Lower lobe of right lung (tissue), 2 donors: Measurements from ENCODE around the gene CPNE2. TPM values are rescaled to one million over a fixed set of nuclear protein-coding genes. Genes with fewer than 3 reads are reported as not detected.
A peak's percentile ranks its signal among the peaks of the same experiment; 100 is the strongest.

Source experiments
- ATAC-seq, 2 donors: fragments of 200-7000 bp; cut with Tn5 transposase; one replicate each; pipeline ENCODE4 v1.9.1; 2020 to 2022; ENCODE audit warnings: mild to moderate bottlenecking in 2 of 2, moderate library complexity in 2 of 2
- DNase-seq: peaks from one replicate; pipeline ENCODE4 v3.0.0-alpha.2; 2020
- H3K27ac ChIP-seq: fragments of 200-600 bp; one replicate; pipeline ENCODE4 v1.8.0; 2022
- H3K27me3 ChIP-seq: fragments of 200-600 bp; one replicate; pipeline ENCODE4 v1.8.0; 2022; ENCODE audit warnings: low read depth
- H3K36me3 ChIP-seq: fragments of 200-600 bp; one replicate; pipeline ENCODE4 v1.8.0; 2022; ENCODE audit warnings: mild to moderate bottlenecking
- H3K4me1 ChIP-seq: fragments of 200-600 bp; one replicate; pipeline ENCODE4 v1.8.0; 2022
- H3K4me3 ChIP-seq: fragments of 200-600 bp; one replicate; pipeline ENCODE4 v1.8.0; 2022; ENCODE audit warnings: mild to moderate bottlenecking
- H3K9me3 ChIP-seq: fragments of 200-600 bp; one replicate; pipeline ENCODE4 v1.8.0; 2022
- intact Hi-C: fragments of 100-400 bp; cut with DNase I; formaldehyde crosslinking; loops from one replicate; pipeline ENCODE4 v1.11.0; 2022
- total RNA-seq: library from RNA; stranded (reverse); fragmentation: NEBNext Ultra II Directional; extraction: Animal tissue kit (Norgen Biotek cat#: 25700); gene quantifications from one replicate; pipeline ENCODE4 v1.2.1, GENCODE V29; 2021
- TF ChIP-seq, protein P1 (sequence below): fragments of 200-600 bp; IDR thresholded peaks from one replicate; pipeline ENCODE4 v1.8.0; 2022; ENCODE audit warnings: antibody characterized with exemption, mild to moderate bottlenecking
- donor health status: DM: no; HTN: yes; CAD: no; lungs with severe emphysema.

The CPNE2 gene
- total RNA-seq, 1 donor from 2014 or later = 55.3 TPM

DNA sequence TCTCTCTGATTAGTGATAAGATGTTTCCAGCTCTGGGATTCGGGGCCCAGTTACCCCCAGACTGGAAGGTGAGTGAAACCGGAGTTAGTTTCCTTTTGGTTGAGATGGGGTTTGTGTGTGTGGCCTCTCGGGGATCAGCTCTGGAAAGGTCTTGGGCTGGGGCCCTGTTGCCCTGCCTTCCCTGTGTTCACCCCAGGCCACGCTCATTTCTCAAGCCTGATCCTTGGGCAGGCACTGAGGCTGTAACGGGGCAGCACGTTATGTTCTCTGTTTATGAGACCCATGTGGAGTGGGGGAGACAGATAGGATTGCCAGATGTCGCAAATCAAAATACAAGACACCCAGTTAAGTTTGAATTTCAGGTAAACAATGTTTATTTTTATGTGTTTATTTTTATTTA is 35.5 kb downstream of the CPNE2 start:
- H3K27me3 ChIP-seq = no peaks in the 10 kb centered on the region
- no peak overlapping the region for H3K27ac ChIP-seq
- intact Hi-C loops = no loop called here
- DNase-seq (no peak), ATAC-seq (no peak)
- no peak overlapping the region for H3K4me3 ChIP-seq
- TF ChIP-seq, protein P1, sequence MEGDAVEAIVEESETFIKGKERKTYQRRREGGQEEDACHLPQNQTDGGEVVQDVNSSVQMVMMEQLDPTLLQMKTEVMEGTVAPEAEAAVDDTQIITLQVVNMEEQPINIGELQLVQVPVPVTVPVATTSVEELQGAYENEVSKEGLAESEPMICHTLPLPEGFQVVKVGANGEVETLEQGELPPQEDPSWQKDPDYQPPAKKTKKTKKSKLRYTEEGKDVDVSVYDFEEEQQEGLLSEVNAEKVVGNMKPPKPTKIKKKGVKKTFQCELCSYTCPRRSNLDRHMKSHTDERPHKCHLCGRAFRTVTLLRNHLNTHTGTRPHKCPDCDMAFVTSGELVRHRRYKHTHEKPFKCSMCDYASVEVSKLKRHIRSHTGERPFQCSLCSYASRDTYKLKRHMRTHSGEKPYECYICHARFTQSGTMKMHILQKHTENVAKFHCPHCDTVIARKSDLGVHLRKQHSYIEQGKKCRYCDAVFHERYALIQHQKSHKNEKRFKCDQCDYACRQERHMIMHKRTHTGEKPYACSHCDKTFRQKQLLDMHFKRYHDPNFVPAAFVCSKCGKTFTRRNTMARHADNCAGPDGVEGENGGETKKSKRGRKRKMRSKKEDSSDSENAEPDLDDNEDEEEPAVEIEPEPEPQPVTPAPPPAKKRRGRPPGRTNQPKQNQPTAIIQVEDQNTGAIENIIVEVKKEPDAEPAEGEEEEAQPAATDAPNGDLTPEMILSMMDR = no peak
- H3K36me3 ChIP-seq = peaks cover 29% of the 10 kb centered on the region
- H3K4me1 ChIP-seq = peaks cover 16% of the 10 kb centered on the region
- H3K9me3 ChIP-seq = no peaks in the 10 kb centered on the region

- Histone ChIP-seq H3K4me3 (no peak overlapping the region), H3K4me1 (peaks cover 9% of the 10 kb centered on the region), H3K27ac (no peak overlapping the region), H3K36me3 (peaks cover 29% of the 10 kb centered on the region), H3K27me3 (no peaks in the 10 kb centered on the region), H3K9me3 (no peaks in the 10 kb centered on the region)
- DNase-seq (no peak), ATAC-seq (peak in 1 of 2 donors; percentile 17)
- TF ChIP-seq, protein P1 = no peak
- intact Hi-C loops = no loop called here
Measured at GRCh38 chr16:57128771-57129389, 36.5 kb downstream of the CPNE2 start.

GRCh38 chr16:57130950-57131321 is 38.6 kb downstream of the CPNE2 start:
- Histone ChIP-seq H3K36me3 (peaks cover 26% of the 10 kb centered on the region), H3K27me3 (no peaks in the 10 kb centered on the region), H3K9me3 (no peaks in the 10 kb centered on the region), H3K4me1 (peaks cover 15% of the 10 kb centered on the region), H3K27ac (no peak overlapping the region), H3K4me3 (no peak overlapping the region)
- ATAC-seq (no peak), DNase-seq (no peak)
- intact Hi-C loops = no loop called here
- TF ChIP-seq, protein P1 = no peak

DNA sequence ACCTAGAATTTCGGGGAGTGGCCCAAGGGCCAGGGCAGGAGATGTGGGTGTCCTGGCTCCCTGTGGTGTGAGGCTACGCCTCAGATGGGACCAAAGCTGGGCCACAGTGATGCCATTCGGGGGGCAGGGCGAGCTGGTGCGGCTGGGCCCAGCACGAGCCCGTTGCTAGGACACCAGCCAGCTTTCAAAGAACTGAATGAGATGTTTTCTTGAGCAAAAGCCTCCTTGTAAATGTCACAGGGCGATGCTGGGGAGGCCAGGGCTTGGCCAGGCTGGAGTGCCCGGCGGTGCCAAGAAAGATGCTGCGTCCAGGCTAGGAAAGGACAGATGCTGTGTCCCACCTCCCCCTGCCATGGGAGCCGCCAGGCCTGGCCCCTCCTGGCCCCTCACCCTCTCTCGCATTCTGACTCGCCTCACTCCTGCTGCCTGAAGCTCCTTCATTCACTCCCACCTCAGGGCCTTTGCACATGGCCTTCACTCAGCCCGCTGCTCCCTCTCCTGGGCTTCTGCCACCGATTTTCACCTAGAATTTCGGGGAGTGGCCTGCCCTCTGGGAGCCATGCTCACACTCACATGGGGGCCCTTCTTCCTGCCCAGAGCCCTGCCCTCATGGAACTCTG is 39.1 kb downstream of the CPNE2 start:
- intact Hi-C loops = no loop called here
- DNase-seq (no peak), ATAC-seq (no peak)
- no peaks in the 10 kb centered on the region for H3K9me3 ChIP-seq
- H3K4me1 ChIP-seq = peaks cover 15% of the 10 kb centered on the region
- H3K27me3 ChIP-seq = no peaks in the 10 kb centered on the region
- H3K27ac ChIP-seq = no peak overlapping the region
- peaks cover 24% of the 10 kb centered on the region for H3K36me3 ChIP-seq
- TF ChIP-seq, protein P1 = no peak
- no peak overlapping the region for H3K4me3 ChIP-seq

DNA sequence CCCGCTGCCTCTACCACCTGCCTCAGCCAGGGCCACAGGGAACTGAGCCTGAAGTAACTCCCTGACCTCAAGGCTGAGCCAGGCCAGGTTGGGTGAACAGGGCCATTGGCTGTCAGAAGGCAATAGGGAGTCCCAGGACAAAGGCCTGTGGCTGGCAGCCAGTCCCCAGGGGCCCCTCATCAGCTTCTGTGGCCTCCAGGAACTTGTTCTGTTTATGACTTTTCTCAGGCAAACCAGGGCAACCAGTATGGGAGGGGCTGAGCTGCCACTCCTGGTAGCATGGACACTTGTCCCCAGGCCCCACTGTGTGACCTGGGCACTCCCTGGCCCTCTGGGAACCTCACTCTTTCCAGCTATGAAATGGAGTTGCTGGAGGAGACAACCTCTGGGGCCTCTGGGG is 40.1 kb downstream of the CPNE2 start:
- Histone ChIP-seq H3K4me3 (no peak overlapping the region), H3K36me3 (peaks cover 23% of the 10 kb centered on the region), H3K9me3 (no peaks in the 10 kb centered on the region), H3K27ac (no peak overlapping the region), H3K4me1 (peaks cover 15% of the 10 kb centered on the region), H3K27me3 (no peaks in the 10 kb centered on the region)
- ATAC-seq (peak in 1 of 2 donors; percentile 51), DNase-seq (no peak)
- intact Hi-C loops = no loop called here
- TF ChIP-seq, protein P1 = no peak
